Measurements from ENCODE around the gene WASF2.
A peak's percentile ranks its signal among the peaks of the same experiment; 100 is the strongest.

DNA sequence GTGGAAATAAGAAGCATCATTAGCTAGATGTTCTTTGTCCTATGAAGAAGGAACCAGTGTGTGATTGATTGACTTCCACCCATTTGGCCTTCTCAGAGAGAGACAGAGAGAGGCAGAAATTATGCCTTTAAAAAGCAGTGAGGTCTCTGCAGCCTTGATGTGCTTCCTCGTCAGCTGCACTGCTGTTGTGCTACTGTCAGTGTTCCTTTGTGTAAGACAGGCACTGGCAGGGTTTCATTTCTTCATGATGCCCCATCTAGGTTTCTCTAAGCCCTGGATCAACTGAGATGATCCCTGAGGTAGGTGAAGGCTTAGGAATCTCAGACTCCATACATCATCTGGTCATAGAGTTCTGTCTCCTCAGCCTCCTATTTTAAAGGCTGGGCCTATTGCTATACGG is 62.6 kb downstream of the WASF2 start:
- TF ChIP-seq POLR2AphosphoS5 (IDR thresholded peaks at IDR 0.05) (peak; percentile 39), RAD21 (conservative IDR thresholded peaks at IDR 0.05) (no peak)
- TF ChIP-seq, protein P1, sequence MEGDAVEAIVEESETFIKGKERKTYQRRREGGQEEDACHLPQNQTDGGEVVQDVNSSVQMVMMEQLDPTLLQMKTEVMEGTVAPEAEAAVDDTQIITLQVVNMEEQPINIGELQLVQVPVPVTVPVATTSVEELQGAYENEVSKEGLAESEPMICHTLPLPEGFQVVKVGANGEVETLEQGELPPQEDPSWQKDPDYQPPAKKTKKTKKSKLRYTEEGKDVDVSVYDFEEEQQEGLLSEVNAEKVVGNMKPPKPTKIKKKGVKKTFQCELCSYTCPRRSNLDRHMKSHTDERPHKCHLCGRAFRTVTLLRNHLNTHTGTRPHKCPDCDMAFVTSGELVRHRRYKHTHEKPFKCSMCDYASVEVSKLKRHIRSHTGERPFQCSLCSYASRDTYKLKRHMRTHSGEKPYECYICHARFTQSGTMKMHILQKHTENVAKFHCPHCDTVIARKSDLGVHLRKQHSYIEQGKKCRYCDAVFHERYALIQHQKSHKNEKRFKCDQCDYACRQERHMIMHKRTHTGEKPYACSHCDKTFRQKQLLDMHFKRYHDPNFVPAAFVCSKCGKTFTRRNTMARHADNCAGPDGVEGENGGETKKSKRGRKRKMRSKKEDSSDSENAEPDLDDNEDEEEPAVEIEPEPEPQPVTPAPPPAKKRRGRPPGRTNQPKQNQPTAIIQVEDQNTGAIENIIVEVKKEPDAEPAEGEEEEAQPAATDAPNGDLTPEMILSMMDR (IDR thresholded peaks at IDR 0.05; ENCODE audit: poor library complexity, severe bottlenecking), result no peak
